ENCODE data around the gene PTOV1. TPM values are rescaled to one million over a fixed set of nuclear protein-coding genes. Genes with fewer than 3 reads are reported as not detected.

The PTOV1 gene
- total and polyA plus RNA-seq, 2 of the 4 experiments (the other 2 are of a cell fraction), result 34.4 to 107 TPM

- CTCF ChIA-PET, result no interaction called here
- no peak overlapping the region for H2AK9ac ChIP-seq (replicated peaks; ENCODE audit: low read depth, low read length, poor library complexity)
- no peak for DNase-seq
Measured at GRCh38 chr19:49844138-49845095, 6.5 kb upstream of the PTOV1 start.

More at GRCh38 chr19:49844138-49845095, 6.5 kb upstream of the PTOV1 start:
- Histone ChIP-seq H3K9ac (ENCODE audit: low read depth, low read length) (no peak overlapping the region), H3K4me3 (ENCODE audit: insufficient read depth, low read depth, low read length) (no peak overlapping the region), H3K4me1 (ENCODE audit: control insufficient read depth, insufficient read depth, low read length) (peaks cover 5% of the 10 kb centered on the region), H4K20me1 (ENCODE audit: insufficient read depth, low read length) (peaks cover 9% of the 10 kb centered on the region; the same call in 1 of the 2 replicates), H3K9me1 (ENCODE audit: insufficient read depth, low read length) (peaks cover 12% of the 10 kb centered on the region), H3K36me3 (ENCODE audit: control insufficient read depth, insufficient read depth, low read length) (peaks cover 13% of the 10 kb centered on the region), H3K56ac (ENCODE audit: extremely low read depth, insufficient read depth, low read length) (no peak overlapping the region), H2AFZ (replicated peaks; ENCODE audit: low read length, poor library complexity) (no peak overlapping the region), H2AK5ac (ENCODE audit: low read depth, low read length) (no peak overlapping the region), H2BK20ac (ENCODE audit: low read depth, low read length) (no peak overlapping the region), H3K27ac (ENCODE audit: insufficient read depth, low read length) (no peak overlapping the region), H3K79me1 (ENCODE audit: low read depth in 1 of 2, low read length in 2 of 2) (peaks cover 15 to 46% of the 10 kb centered on the region in 2 experiments), H3K9me3 (ENCODE audit: control insufficient read depth, insufficient read depth, low read length) (no peaks in the 10 kb centered on the region), H2BK5ac (ENCODE audit: low read depth, low read length, poor library complexity, severe bottlenecking) (no peak overlapping the region), H3K14ac (replicated peaks; ENCODE audit: low read depth, low read length) (no peak overlapping the region), H3K18ac (ENCODE audit: low read depth, low read length) (no peak overlapping the region), H4K8ac (ENCODE audit: low read depth in 2 of 2, low read length in 2 of 2) (no peak overlapping the region), H3K4me2 (ENCODE audit: low read depth, low read length) (no peak overlapping the region), H3K4ac (ENCODE audit: low read depth, low read length) (no peak overlapping the region), H4K5ac (ENCODE audit: low read depth, low read length) (no peak overlapping the region), H3K23ac (ENCODE audit: low read depth, low read length) (no peak overlapping the region), H3K27me3 (ENCODE audit: control insufficient read depth, insufficient read depth, low read length) (no peaks in the 10 kb centered on the region), H2BK120ac (ENCODE audit: low read depth, low read length) (no peak overlapping the region), H2BK15ac (ENCODE audit: low read depth, low read length) (no peak overlapping the region), H4K91ac (ENCODE audit: insufficient read depth, low read depth, low read length) (no peak overlapping the region)
- in situ Hi-C loops (cut with MboI; ENCODE audit: low sequenced_read_pairs), result no loop called here
- intact Hi-C loops (cut with micrococcal nuclease), result no loop called here
- WGBS, 2 experiments (ENCODE audit: extremely low coverage in 2 of 2, insufficient read length in 1 of 2), result 93% methylated on average over 12 of the region's 18 CpGs; no CpG with 5 or more reads in 1 of the 2 experiments
- dilution Hi-C loops (cut with HindIII; ENCODE audit: low sequenced_read_pairs, unreplicated experiment), result no loop called here
- ATAC-seq (ENCODE audit: low read depth), result no peak
- POLR2A ChIA-PET (ENCODE audit: unreplicated experiment), result no interaction called here
- TF ChIP-seq MAZ (IDR thresholded peaks at IDR 0.05; ENCODE audit: borderline replicate concordance, low read depth, low read length), result no peak
- TF ChIP-seq MAFK (IDR thresholded peaks at IDR 0.05; ENCODE audit: low read depth, low read length), result no peak
- no peak for TF ChIP-seq MXI1 (IDR thresholded peaks at IDR 0.05; ENCODE audit: borderline replicate concordance, low read depth, low read length)
- no peak for TF ChIP-seq CTCF (conservative IDR thresholded peaks at IDR 0.05; ENCODE audit: low read depth, low read length)
- TF ChIP-seq BHLHE40 (IDR thresholded peaks at IDR 0.05; ENCODE audit: low read depth, low read length), result no peak
- TF ChIP-seq CEBPB (IDR thresholded peaks at IDR 0.05; ENCODE audit: low read depth, low read length), result no peak
- no peak for TF ChIP-seq RAD21 (IDR thresholded peaks at IDR 0.05; ENCODE audit: low read length)
- BruUV-seq (replicated peaks), result no TSS peak
